HUES64 (cell line): Measurements from ENCODE around the gene SSTR5.

Experiments used
- H3K27ac ChIP-seq: 2 replicates; pipeline ENCODE4 v1.7.0; 2013; ENCODE audit warnings: low read depth, low read length, inconsistent platforms
- H3K27me3 ChIP-seq: 2 replicates; pipeline ENCODE4 v1.6.1; 2013; ENCODE audit warnings: mild to moderate bottlenecking, low read length; ENCODE audit not compliant: insufficient read depth
- H3K36me3 ChIP-seq: 2 replicates; pipeline ENCODE4 v1.6.1; 2013; ENCODE audit warnings: mild to moderate bottlenecking, low read length; ENCODE audit not compliant: insufficient read depth
- H3K4me1 ChIP-seq: 2 replicates; pipeline ENCODE4 v1.6.1; 2013; ENCODE audit warnings: mild to moderate bottlenecking, low read length, moderate library complexity; ENCODE audit not compliant: insufficient read depth
- H3K4me3 ChIP-seq: 2 replicates; pipeline ENCODE4 v1.5.1; 2013; ENCODE audit warnings: mild to moderate bottlenecking, low read length, moderate library complexity
- H3K9ac ChIP-seq: 2 replicates; pipeline ENCODE4 v1.6.1; 2013; ENCODE audit warnings: mild to moderate bottlenecking, low read depth, low read length
- H3K9me3 ChIP-seq: 2 replicates; pipeline ENCODE4 v1.6.1; 2013; ENCODE audit warnings: low read depth, low read length; ENCODE audit not compliant: insufficient read depth
- WGBS: fragments of 150-250, 120-280 bp; methylation state at CpG from one replicate; pipeline ENCODE4 v1.1.7; 2013; ENCODE audit warnings: missing lambda C conversion rate; 5-methylcytosine and 5-hydroxymethylcytosine counted together

SSTR5 gene

GRCh38 chr16:1095450-1096168, 23.1 kb downstream of the SSTR5 start:
- WGBS = 86% methylated on average over 16 of the region's 16 CpGs
- no peak overlapping the region for H3K4me3 ChIP-seq
- no peaks in the 10 kb centered on the region for H3K27me3 ChIP-seq
- H3K27ac ChIP-seq = no peak overlapping the region
- no peaks in the 10 kb centered on the region for H3K4me1 ChIP-seq
- H3K36me3 ChIP-seq = no peaks in the 10 kb centered on the region
- H3K9ac ChIP-seq = no peak overlapping the region
- no peaks in the 10 kb centered on the region for H3K9me3 ChIP-seq

GRCh38 chr16:1096169-1097082, 23.9 kb downstream of the SSTR5 start, which contains the start of gene C1QTNF8:
TSS of gene C1QTNF8 (minus strand) at chr16:1096244. CDS start at chr16:1094922, 1,322 bp downstream.
- Histone ChIP-seq H3K27me3 (no peaks in the 10 kb centered on the region), H3K9ac (no peak within 1 kb of the TSS), H3K36me3 (no peaks in the 10 kb centered on the region), H3K4me3 (no peak within 1 kb of the TSS), H3K9me3 (no peaks in the 10 kb centered on the region), H3K27ac (no peak within 1 kb of the TSS), H3K4me1 (no peaks in the 10 kb centered on the region)
- WGBS = 91% methylated on average over 55 of the region's 55 CpGs

GRCh38 chr16:1097156-1097555, 24.6 kb downstream of the SSTR5 start:
- Histone ChIP-seq H3K4me3 (no peak overlapping the region), H3K9ac (no peak overlapping the region), H3K27ac (no peak overlapping the region), H3K36me3 (no peaks in the 10 kb centered on the region), H3K4me1 (no peaks in the 10 kb centered on the region), H3K27me3 (no peaks in the 10 kb centered on the region), H3K9me3 (no peaks in the 10 kb centered on the region)
- WGBS = 92% methylated on average over 18 of the region's 18 CpGs

- no peak overlapping the region for H3K4me3 ChIP-seq
- H3K9me3 ChIP-seq = no peaks in the 10 kb centered on the region
- H3K27ac ChIP-seq = no peak overlapping the region
- no peak overlapping the region for H3K9ac ChIP-seq
- no peaks in the 10 kb centered on the region for H3K4me1 ChIP-seq
- WGBS = 95% methylated on average over 23 of the region's 23 CpGs
- H3K36me3 ChIP-seq = no peaks in the 10 kb centered on the region
- no peaks in the 10 kb centered on the region for H3K27me3 ChIP-seq
Measured at GRCh38 chr16:1097800-1098199, 25.3 kb downstream of the SSTR5 start.

GRCh38 chr16:1098266-1098991, 25.9 kb downstream of the SSTR5 start:
- no peak overlapping the region for H3K9ac ChIP-seq
- H3K4me3 ChIP-seq = no peak overlapping the region
- no peaks in the 10 kb centered on the region for H3K27me3 ChIP-seq
- H3K36me3 ChIP-seq = no peaks in the 10 kb centered on the region
- WGBS = 86% methylated on average over 34 of the region's 34 CpGs
- no peaks in the 10 kb centered on the region for H3K9me3 ChIP-seq
- H3K27ac ChIP-seq = no peak overlapping the region
- no peaks in the 10 kb centered on the region for H3K4me1 ChIP-seq

GRCh38 chr16:1099189-1100083, 26.9 kb downstream of the SSTR5 start:
- Histone ChIP-seq H3K27me3 (no peaks in the 10 kb centered on the region), H3K27ac (no peak overlapping the region), H3K4me1 (no peaks in the 10 kb centered on the region), H3K4me3 (no peak overlapping the region), H3K9me3 (no peaks in the 10 kb centered on the region), H3K9ac (no peak overlapping the region), H3K36me3 (no peaks in the 10 kb centered on the region)
- 80% methylated on average over 35 of the region's 35 CpGs for WGBS

GRCh38 chr16:1100084-1100800, 27.7 kb downstream of the SSTR5 start:
- Histone ChIP-seq H3K36me3 (no peaks in the 10 kb centered on the region), H3K27ac (no peak overlapping the region), H3K4me1 (no peaks in the 10 kb centered on the region), H3K27me3 (no peaks in the 10 kb centered on the region; the same call in 1 of the 2 replicates), H3K9ac (no peak overlapping the region), H3K4me3 (no peak overlapping the region), H3K9me3 (no peaks in the 10 kb centered on the region)
- WGBS = 86% methylated on average over 21 of the region's 21 CpGs

- Histone ChIP-seq H3K27ac (no peak overlapping the region), H3K27me3 (no peaks in the 10 kb centered on the region; the same call in 1 of the 2 replicates), H3K9ac (no peak overlapping the region), H3K9me3 (no peaks in the 10 kb centered on the region), H3K4me1 (no peaks in the 10 kb centered on the region), H3K4me3 (no peak overlapping the region), H3K36me3 (no peaks in the 10 kb centered on the region)
- WGBS = 87% methylated on average over 25 of the region's 25 CpGs
Measured at GRCh38 chr16:1101133-1101532, 28.6 kb downstream of the SSTR5 start.

- no peak overlapping the region for H3K27ac ChIP-seq
- H3K4me3 ChIP-seq = no peak overlapping the region
- 86% methylated on average over 25 of the region's 25 CpGs for WGBS
- no peak overlapping the region for H3K9ac ChIP-seq
- H3K4me1 ChIP-seq = no peaks in the 10 kb centered on the region
- no peaks in the 10 kb centered on the region; the same call in 1 of the 2 replicates for H3K27me3 ChIP-seq
- H3K36me3 ChIP-seq = no peaks in the 10 kb centered on the region
- no peaks in the 10 kb centered on the region for H3K9me3 ChIP-seq
Measured at GRCh38 chr16:1101573-1102332, 29.2 kb downstream of the SSTR5 start.
